ENCODE data around the gene ANKRD36C.
"Not testable (repeated sequence)": the region's sequence is repeated elsewhere in the genome, so short reads cannot be mapped to it uniquely, and the experiment has no call there.

GRCh38 chr2:96021142-96021541 is 29.5 kb upstream of the ANKRD36C start:
- not testable (repeated sequence) for TF ChIP-seq CTCF (IDR thresholded peaks at IDR 0.05 in 2 of 3, conservative IDR thresholded peaks at IDR 0.05 in 1 of 3; ENCODE audit: insufficient read depth in 2 of 3, low read depth in 1 of 3, low read length in 3 of 3); RFX5 (IDR thresholded peaks at IDR 0.05; ENCODE audit: low read depth, low read length); ESRRA (IDR thresholded peaks at IDR 0.05; ENCODE audit: borderline replicate concordance, low read depth); KLF13 (tag; IDR thresholded peaks at IDR 0.05; ENCODE audit: borderline replicate concordance, low read depth); CEBPG (CRISPR knock-in tag; IDR thresholded peaks at IDR 0.05); CEBPG (tag; conservative IDR thresholded peaks at IDR 0.05 in 1 of 2, IDR thresholded peaks at IDR 0.05 in 1 of 2); ARNT (IDR thresholded peaks at IDR 0.05); TFAP4 (CRISPR knock-in tag; IDR thresholded peaks at IDR 0.05; ENCODE audit: borderline replicate concordance); POLR2A (conservative IDR thresholded peaks at IDR 0.05); ZBTB1 (CRISPR knock-in tag; IDR thresholded peaks at IDR 0.05; ENCODE audit: borderline replicate concordance, low read depth); NRF1 (conservative IDR thresholded peaks at IDR 0.05 in 1 of 2, IDR thresholded peaks at IDR 0.05 in 1 of 2); BCOR (IDR thresholded peaks at IDR 0.05); KDM4B (IDR thresholded peaks at IDR 0.05; ENCODE audit: borderline replicate concordance in 2 of 2, low read depth in 1 of 2)

All from K562 (cell line).